NCI-H2107 treated with DMSO at 0.1 percent for 48 hours (cell line): ENCODE measurements around the gene RHOA.
"Not testable (repeated sequence)": the region's sequence is repeated elsewhere in the genome, so short reads cannot be mapped to it uniquely, and the experiment has no call there.

Experiments used
- DNase-seq: peaks from one replicate; lab custom pipeline; 2025; ENCODE audit not compliant: unreplicated experiment; lab: John Stamatoyannopoulos, UW

RHOA gene

GRCh38 chr3:49412632-49413337 lies 1.0 kb upstream of the RHOA start:
- no peak for DNase-seq

DNA sequence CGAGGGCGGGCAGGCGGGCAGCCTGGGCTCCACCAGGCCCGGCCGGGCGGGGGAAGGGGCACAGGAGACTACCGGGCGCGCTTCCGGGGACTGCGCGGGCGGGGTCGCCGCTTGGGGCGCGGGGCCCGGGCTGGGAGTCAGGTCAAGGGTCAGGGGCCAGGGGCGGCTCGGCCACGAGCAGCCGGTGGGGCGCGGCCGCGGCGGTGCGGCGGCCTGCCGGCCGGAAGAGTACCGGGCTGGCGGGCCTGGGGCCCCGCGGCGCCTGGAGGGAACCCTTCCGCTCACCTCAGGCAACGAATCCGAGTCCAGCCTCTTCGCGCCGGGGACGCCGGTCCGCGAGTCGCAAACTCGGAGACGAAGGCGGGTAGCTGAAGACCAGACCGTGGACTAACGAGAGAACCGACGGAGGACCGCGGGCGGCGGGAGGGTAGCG lies 225 bp downstream of the RHOA start:
- no peak for DNase-seq

DNA sequence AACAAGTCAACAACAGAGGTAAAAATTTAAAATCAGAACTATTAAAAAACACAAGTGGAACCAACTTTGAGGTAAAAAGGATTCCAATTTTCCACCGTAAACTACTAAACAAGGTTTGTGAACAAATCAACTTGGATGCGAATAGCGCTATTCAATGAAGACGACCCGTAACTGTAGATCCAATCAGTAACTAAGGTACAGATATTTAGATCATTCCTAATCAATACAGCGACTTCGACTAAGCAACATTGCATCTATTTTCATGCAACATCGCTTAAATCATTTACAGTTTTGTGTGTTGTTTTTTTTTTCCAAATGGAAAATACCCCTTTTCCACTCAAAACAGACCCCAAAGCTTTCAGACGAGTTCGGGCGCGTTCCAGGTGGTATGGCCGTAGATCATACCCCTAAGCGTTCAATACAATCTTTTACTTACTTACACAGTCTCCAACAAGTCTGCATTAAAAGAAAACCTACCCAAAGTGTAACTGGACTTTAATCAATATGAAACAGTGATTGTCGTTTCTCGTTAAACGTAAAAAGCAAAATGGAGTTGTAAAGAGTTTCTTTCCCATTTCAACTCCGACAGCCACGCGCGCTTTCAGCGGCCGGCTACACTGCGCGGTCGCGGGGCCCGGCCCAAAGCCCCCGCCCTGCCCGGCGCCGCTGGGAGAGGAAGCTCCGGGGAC lies 786 bp downstream of the RHOA start:
- no peak for DNase-seq

DNA sequence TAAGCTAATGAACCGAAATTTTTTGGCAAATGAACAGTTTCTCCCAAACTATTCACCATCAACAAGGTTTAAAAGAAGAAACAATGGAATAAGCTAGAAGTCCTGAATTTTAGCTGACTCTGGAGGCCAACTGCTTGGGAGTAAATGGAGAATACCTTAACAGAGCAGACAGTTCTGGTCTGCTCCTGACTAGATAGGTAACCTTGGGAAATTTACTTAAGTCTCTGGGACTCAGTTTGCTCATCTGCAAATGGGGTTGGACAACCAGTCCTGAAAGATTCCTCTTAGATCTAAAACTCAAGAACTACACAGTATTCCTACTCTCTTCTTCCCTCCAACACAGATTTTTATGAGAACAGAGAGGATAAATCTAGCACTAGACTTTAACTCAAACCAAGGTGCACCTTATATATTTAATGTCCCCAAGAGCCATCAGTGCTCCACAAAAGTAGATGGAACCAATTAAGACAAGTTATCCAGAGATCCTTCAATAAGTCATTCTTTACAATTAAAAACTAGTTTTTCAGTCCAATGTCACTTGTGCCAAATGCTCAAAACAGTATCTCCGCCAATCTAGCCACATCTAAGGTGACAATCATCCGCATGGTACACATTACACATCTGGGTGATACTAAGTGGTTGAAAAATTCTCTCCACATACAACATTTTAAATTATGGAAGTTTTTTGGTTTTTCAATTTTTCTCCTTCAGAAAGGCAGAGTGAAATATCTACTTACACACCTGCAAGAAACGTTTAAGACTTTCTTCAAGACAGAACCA lies 1.5 kb downstream of the RHOA start:
- DNase-seq = no peak

DNA sequence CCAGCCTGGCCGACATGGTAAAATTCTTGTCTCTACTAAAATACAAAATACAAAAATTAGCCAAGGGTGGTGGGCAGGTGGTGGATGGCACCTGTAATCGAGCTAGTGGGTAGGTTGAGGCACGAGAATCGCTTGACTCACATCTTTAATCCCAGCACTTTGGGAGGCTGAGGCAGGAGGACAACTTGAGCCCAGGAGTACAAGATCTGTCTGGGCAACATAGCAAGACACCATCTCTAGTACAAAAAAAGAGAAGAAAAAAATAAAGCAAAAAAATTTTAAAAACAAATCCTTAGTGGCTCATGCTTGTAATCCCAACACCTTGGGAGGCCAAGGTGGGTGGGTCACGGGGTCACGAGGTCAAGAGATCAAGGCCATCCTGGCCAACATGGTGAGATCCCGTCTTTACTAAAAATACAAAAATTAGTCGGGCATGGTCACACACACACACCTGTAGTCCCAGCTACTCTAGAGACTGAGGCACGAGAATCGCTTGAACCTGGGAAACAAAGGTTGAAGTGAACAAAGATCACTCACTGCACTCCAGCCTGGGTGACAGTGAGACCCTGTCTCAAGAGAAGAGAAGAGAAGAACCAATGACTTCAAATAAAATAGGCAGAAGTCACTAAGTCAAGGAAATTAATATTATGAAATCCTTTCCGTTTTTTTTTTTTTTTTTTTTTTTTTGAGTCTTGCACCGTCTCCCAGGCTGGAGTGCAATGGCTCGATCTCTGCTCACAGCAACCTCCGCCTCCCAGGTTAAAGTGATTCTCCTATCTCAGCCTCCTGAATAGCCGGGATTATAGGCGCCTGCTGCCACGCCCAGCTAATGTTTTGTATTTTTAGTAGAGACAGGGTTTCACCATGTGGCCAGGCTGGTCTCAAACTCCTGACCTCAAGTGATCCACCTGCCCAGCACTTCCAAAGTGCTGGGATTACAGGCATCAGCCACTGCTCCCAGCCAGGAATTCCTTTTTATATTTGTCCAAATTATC lies 4.9 kb downstream of the RHOA start:
- no peak for DNase-seq

DNA sequence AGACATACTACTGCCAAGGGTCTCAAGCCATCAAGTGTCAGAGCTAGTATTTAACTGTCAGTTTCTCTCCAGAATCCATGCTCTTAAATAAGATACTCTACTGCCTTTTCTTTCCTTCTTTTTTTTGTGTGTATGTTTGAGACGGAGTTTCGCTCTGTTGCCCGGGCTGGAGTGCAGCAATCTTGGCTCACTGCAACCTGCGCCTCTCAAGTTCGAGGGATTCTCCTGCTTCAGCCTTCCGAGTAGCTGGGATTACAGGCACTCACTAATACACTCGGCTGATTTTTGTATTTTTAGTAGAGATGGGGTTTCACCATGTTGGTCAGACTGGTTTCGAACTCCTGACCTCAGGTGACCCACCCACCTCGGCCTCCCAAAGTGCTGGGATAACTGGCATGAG lies 6.2 kb downstream of the RHOA start:
- not testable (repeated sequence) for DNase-seq

GRCh38 chr3:49403891-49404290 lies 7.9 kb downstream of the RHOA start:
- no peak for DNase-seq

GRCh38 chr3:49401766-49402165 lies 10.0 kb downstream of the RHOA start:
- DNase-seq = no peak

DNA sequence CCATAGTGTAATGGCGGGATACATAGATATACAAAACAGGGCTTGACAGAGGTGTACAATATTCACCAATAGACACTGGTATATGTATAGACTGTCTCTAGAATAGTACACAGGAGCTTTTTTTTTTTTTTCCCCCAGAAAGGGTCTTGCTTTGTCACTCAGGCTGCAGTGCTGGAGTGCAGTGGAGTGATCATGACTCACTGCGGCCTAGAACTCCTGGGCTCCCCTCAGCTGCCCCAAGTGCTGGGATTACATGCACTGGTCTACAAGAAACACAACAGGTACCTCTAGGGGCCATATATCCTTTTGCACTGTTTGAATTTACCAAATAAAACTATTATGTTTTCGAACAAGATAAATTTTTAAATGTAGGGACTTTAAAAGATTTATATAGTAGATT lies 12.3 kb downstream of the RHOA start:
- no peak for DNase-seq

GRCh38 chr3:49397470-49397869 lies 14.3 kb downstream of the RHOA start:
- no peak for DNase-seq

- DNase-seq = not testable (repeated sequence)
Measured at GRCh38 chr3:49391310-49391709, 20.5 kb downstream of the RHOA start.

GRCh38 chr3:49389297-49389696 lies 22.5 kb downstream of the RHOA start:
- DNase-seq = no peak

DNA sequence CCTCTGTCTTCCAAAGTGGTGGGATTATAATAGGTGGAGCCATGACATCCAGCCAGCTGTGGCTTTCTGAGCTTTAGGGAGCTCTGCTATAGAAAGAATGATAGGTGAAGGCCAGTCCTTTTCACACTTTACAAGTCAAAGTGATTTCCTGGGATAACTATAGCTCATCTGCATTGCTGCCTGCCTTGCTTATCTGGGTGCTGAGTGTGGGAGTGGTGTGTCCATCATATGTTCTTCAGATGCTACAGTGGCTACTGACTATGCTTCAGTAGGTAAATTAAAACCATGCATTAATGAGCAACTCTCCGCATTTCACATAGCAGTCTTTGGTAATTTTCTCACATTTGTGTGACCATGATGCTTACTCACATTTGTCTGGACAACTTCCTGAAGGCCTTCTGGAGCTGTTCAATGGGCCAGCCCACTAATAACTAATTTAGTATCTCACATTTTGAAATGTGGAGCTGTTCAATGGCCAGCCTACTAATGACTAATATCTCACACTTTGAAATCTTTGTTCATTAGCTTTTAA lies 23.4 kb downstream of the RHOA start:
- DNase-seq = no peak

DNA sequence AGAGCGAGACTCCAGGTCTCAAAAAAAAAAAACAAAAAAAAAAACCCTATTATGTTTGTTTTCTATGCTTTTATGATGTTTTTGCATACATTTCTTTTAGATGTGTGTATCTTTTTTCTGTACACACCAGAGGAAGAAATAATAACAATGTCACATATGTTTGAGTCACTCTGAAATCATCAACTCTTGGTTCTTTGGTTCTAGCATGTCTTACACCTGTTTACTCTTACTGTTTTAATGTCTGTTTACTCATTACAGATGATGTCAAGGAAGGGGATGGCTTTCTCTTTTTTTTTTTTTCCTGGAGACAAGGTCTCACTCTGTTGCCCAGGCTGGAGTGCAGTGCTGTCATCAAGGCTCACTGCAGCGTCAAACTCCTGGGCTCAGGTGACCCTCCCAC lies 24.1 kb downstream of the RHOA start:
- no peak for DNase-seq

DNA sequence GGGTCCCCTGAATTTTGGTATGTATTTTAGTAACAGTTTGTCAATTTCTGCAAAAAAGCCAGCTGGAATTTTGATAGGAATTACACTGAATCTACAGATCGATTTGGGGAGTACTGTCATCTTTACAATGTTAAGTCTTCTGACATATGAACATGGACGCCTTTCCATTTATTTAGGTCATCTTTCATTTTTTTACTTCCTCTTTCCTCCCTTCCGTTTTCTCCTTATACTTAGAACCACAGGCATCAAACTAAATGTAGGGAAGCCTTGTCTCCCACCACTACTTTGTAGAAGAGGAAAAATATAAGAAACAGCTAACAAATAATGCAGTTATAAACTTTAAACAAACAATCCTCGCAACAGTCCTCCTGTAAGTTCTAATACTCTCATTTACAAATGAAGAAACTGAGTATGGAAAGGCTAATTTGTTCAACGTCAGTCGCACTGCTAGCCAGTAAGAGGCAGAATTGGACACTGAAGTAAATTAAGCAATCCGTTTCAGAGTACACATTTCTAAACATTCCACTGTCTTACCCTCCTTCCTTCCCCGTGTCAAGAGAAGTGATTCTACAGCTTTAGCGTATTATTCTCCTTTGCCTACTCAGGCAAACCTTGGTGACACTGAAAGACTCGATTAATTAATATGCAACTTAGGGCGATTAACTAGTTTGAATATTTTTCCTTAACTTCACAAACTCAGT lies 25.6 kb downstream of the RHOA start:
- DNase-seq = no peak

DNA sequence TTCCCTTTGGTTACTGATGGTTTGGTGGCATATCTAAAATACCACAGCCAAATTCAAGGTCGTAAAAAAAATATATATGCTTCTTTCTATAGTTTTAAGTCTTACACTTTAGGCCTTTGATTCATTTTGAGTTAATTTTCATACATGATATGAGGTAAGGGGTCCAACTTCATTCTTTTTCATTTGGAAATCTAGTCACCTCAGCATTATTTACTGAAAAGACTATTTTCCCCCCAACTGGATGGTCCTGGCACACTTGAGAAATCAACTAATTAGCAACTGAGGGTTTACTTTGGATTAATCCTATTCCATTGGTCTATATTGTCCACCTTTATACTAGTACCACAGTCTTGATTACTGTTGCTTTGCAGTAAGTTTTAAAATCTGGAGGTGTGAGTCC lies 26.2 kb downstream of the RHOA start:
- no peak for DNase-seq

GRCh38 chr3:49383387-49383786 lies 28.4 kb downstream of the RHOA start:
- no peak for DNase-seq

- no peak for DNase-seq
Measured at GRCh38 chr3:49378249-49378895, 33.4 kb downstream of the RHOA start.

- DNase-seq = no peak
Measured at GRCh38 chr3:49377483-49377882, 34.3 kb downstream of the RHOA start.
